HepG2 (cell line): ENCODE data around the gene ZNF653. TPM values are rescaled to one million over a fixed set of nuclear protein-coding genes. Genes with fewer than 3 reads are reported as not detected.
A peak's percentile ranks its signal among the peaks of the same experiment; 100 is the strongest.

Experiments
- ATAC-seq: fragments of 200-7000 bp; cut with Tn5 transposase; 3 replicates; pipeline ENCODE4 v1.9.1; 2020; ENCODE audit warnings: mild to moderate bottlenecking, moderate library complexity
- BruUV-seq: library from RNA; stranded (reverse); fragments of 400-500 nt; replicated peaks from 2 replicates; lab custom pipeline; 2021; lab: Mats Ljungman, UMichigan
- CTCF ChIA-PET: fragments of 300-600 bp; formaldehyde crosslinking; extraction: SDS; loops from one replicate; lab custom pipeline; 2021; ENCODE audit warnings: low total read pairs, inconsistent platforms, low intra/inter-chr PET ratio; lab: Yijun Ruan, JAX
- POLR2A ChIA-PET: fragments of 350-600 bp; sonication (Branson Sonifier 250); formaldehyde crosslinking; loops from one replicate; lab custom pipeline; 2020; ENCODE audit warnings: antibody characterized with exemption, inconsistent platforms; lab: Yijun Ruan, JAX
- DNase-seq: peaks from one replicate; pipeline ENCODE4 v3.0.0-alpha.2; 2015; ENCODE audit warnings: low spot score
- FAIRE-seq: peaks from 3 replicates; lab custom pipeline; 2011; peaks lifted over from hg19 to GRCh38; lab: Jason Lieb, UNC
- H2AFZ ChIP-seq: one replicate; pipeline ENCODE4 v1.6.1; 2011; ENCODE audit warnings: low read length, inconsistent platforms
- H3K27ac ChIP-seq: fragments of 300-600 bp; 3 replicates; pipeline ENCODE4 v1.8.0; 2011; ENCODE audit warnings: mixed run types, mild to moderate bottlenecking, mixed read lengths, low read length, inconsistent platforms; ENCODE audit not compliant: insufficient read depth; ENCODE audit errors: extremely low read length
- H3K27me3 ChIP-seq, 2 experiments: fragments of 200-600 bp in 1 of 2; 2 replicates in 1 of 2; 3 replicates in 1 of 2; pipeline versions ENCODE4 v1.6.0 to v1.8.0; 2011; ENCODE audit warnings: low read length in 2 of 2, mild to moderate bottlenecking in 2 of 2, moderate library complexity in 2 of 2, inconsistent platforms in 1 of 2; ENCODE audit not compliant: insufficient read depth in 2 of 2, control insufficient read depth in 1 of 2
- H3K36me3 ChIP-seq, 2 experiments: fragments of 200-600 bp in 1 of 2; replicated peaks in 1 of 2; 2 replicates in 1 of 2; 3 replicates in 1 of 2; pipeline versions ENCODE4 v1.5.1 to v1.8.0; 2011; ENCODE audit warnings: low read length in 2 of 2, inconsistent platforms in 1 of 2; ENCODE audit not compliant: insufficient read depth in 2 of 2, control insufficient read depth in 1 of 2
- H3K4me1 ChIP-seq: 2 replicates; pipeline ENCODE4 v1.5.1; 2012; ENCODE audit warnings: low read length, inconsistent platforms; ENCODE audit not compliant: insufficient read depth
- H3K4me2 ChIP-seq: 2 replicates; pipeline ENCODE4 v1.6.0; 2011; ENCODE audit warnings: low read depth, low read length, inconsistent platforms
- H3K4me3 ChIP-seq, 3 experiments: fragments of 200-600 bp in 1 of 3; sonication (generic), shearing (Covaris generic) in 1 of 3; replicated peaks in 1 of 3; 2 replicates each; pipeline ENCODE4 v1.5.1; 2011 to 2016; ENCODE audit warnings: low read length in 3 of 3, inconsistent platforms in 2 of 3, low read depth in 2 of 3, mild to moderate bottlenecking in 2 of 3, control low read depth in 1 of 3, mixed read lengths in 1 of 3; ENCODE audit not compliant: insufficient read depth in 1 of 3
- H3K79me2 ChIP-seq: one replicate; pipeline ENCODE4 v1.6.1; 2011; ENCODE audit warnings: low read length, inconsistent platforms; ENCODE audit not compliant: insufficient read depth
- H3K9ac ChIP-seq: 2 replicates; pipeline ENCODE4 v1.6.0; 2011; ENCODE audit warnings: mild to moderate bottlenecking, low read depth, low read length, inconsistent platforms; ENCODE audit not compliant: insufficient read depth
- H3K9me3 ChIP-seq: 2 replicates; pipeline ENCODE4 v1.5.1; 2012; ENCODE audit warnings: mild to moderate bottlenecking, low read length
- H4K20me1 ChIP-seq: 2 replicates; pipeline ENCODE4 v1.6.0; 2011; ENCODE audit warnings: inconsistent platforms, mild to moderate bottlenecking, low read length, moderate library complexity; ENCODE audit not compliant: insufficient read depth
- BCL6 ChIP-seq: IDR thresholded peaks from 2 replicates; pipeline ENCODE4 v1.6.1; 2016; ENCODE audit warnings: missing genetic modification reagents, missing compliant biosample characterization
- CTCF ChIP-seq: sonication (generic); formaldehyde crosslinking; IDR thresholded peaks from 2 replicates; pipeline ENCODE4 v1.5.0; 2020; ENCODE audit warnings: mild to moderate bottlenecking, missing genetic modification reagents, moderate library complexity
- DRAP1 ChIP-seq: IDR thresholded peaks from 2 replicates; pipeline ENCODE4 v1.6.1; 2016; ENCODE audit warnings: missing genetic modification reagents, missing compliant biosample characterization
- HNRNPH1 ChIP-seq: fragments of 200-400 bp; formaldehyde crosslinking; optimal IDR thresholded peaks from 2 replicates; pipeline ENCODE3; 2017; ENCODE audit warnings: mild to moderate bottlenecking, low read depth, low read length
- IKZF4 ChIP-seq: sonication (generic); formaldehyde crosslinking; IDR thresholded peaks from 2 replicates; pipeline ENCODE4 v1.5.1; 2020; ENCODE audit warnings: borderline replicate concordance, mild to moderate bottlenecking, low read depth, missing genetic modification reagents; ENCODE audit errors: not compliant biosample characterization
- KDM1A ChIP-seq: IDR thresholded peaks from 2 replicates; pipeline ENCODE4 v1.6.1; 2016; ENCODE audit warnings: missing compliant biosample characterization
- SRSF4 ChIP-seq: fragments of 200-400 bp; formaldehyde crosslinking; IDR thresholded peaks from one replicate; pipeline ENCODE4 v1.6.1; 2018; ENCODE audit warnings: mild to moderate bottlenecking, low read depth, low read length, moderate library complexity; ENCODE audit not compliant: poor library complexity, severe bottlenecking
- ZFX ChIP-seq: sonication (generic); formaldehyde crosslinking; IDR thresholded peaks from 2 replicates; pipeline ENCODE4 v1.4.0; 2020; ENCODE audit warnings: mild to moderate bottlenecking, low read depth, missing genetic modification reagents, moderate library complexity
- ZKSCAN1 ChIP-seq: fragments of 150-350 bp; IDR thresholded peaks from 2 replicates; pipeline ENCODE4 v1.6.1; 2014; ENCODE audit warnings: low read length
- ZMYM3 ChIP-seq: sonication (generic); formaldehyde crosslinking; IDR thresholded peaks from 2 replicates; pipeline ENCODE4 v1.5.1; 2020; ENCODE audit warnings: mild to moderate bottlenecking, missing genetic modification reagents
- ZNF121 ChIP-seq: sonication (generic); formaldehyde crosslinking; IDR thresholded peaks from 2 replicates; pipeline ENCODE4 v1.5.0; 2020; ENCODE audit warnings: mild to moderate bottlenecking, missing genetic modification reagents
- ZNF281 ChIP-seq: sonication (generic); formaldehyde crosslinking; IDR thresholded peaks from 2 replicates; pipeline ENCODE4 v1.4.0; 2020; ENCODE audit warnings: missing genetic modification reagents, borderline replicate concordance
- ZNF331 ChIP-seq: sonication (generic); formaldehyde crosslinking; IDR thresholded peaks from 2 replicates; pipeline ENCODE4 v1.4.0; 2020; ENCODE audit warnings: missing genetic modification reagents
- ZNF616 ChIP-seq: sonication (generic); formaldehyde crosslinking; IDR thresholded peaks from 2 replicates; pipeline ENCODE4 v1.5.0; 2020; ENCODE audit warnings: low read depth, mild to moderate bottlenecking, missing genetic modification reagents
- ZNF792 ChIP-seq: IDR thresholded peaks from 2 replicates; pipeline ENCODE4 v1.6.1; 2016
- WGBS: methylation state at CpG from one replicate; pipeline ENCODE4 v1.1.6; 2017; ENCODE audit warnings: low lambda C conversion rate; 5-methylcytosine and 5-hydroxymethylcytosine counted together
- in situ Hi-C: cut with HindIII; loops from 2 replicates; pipeline ENCODE4 v1.10.0; 2017; ENCODE audit warnings: low pct_unique_long_range_greater_than_20kb; ENCODE audit not compliant: extremely low pct_ligation_motif_present
- intact Hi-C: fragments of 100-400 bp; cut with micrococcal nuclease; formaldehyde crosslinking; loops from one replicate; pipeline ENCODE4 v1.10.0; 2022; ENCODE audit not compliant: unreplicated experiment
- polyA plus RNA-seq, 8 experiments: library from polyadenylated mRNA; depleted of rRNA in 3 of 8; stranded (reverse) in 7 of 8; unstranded in 1 of 8; fragments of >200 nt; fragmentation: Illumina TruSeq in 4 of 8; extraction: Trizol in 4 of 8; gene quantifications; 2 replicates each; pipeline versions ENCODE4 v1.2.1 to v1.2.3, GENCODE V29; 2011 to 2016; ENCODE audit warnings: low read depth in 4 of 8, missing spikeins in 1 of 8, mixed read lengths in 1 of 8; ENCODE audit not compliant: insufficient read depth in 1 of 8
- total RNA-seq, 5 experiments: library from RNA; depleted of rRNA; stranded (reverse); fragments of >200 nt; fragmentation: Illumina TruSeq; extraction: Trizol; gene quantifications; 2 replicates each; pipeline ENCODE4 v1.2.3, GENCODE V29; 2016; ENCODE audit warnings: low read depth in 1 of 5

Gene ZNF653
- total and polyA plus RNA-seq, 2 of the 13 experiments (the other 11 are each of a cell fraction or from before 2014, with no cell fraction given): 4.7 to 7.1 TPM

GRCh38 chr19:11461453-11461852, 44.2 kb downstream of the ZNF653 start:
- H3K4me2 ChIP-seq: no peak overlapping the region
- H3K4me1 ChIP-seq: no peaks in the 10 kb centered on the region
- in situ Hi-C loops (no loop called here), intact Hi-C loops (no loop called here)
- H3K27ac ChIP-seq: no peak overlapping the region
- WGBS: 3% methylated on average over 2 of the region's 2 CpGs
- no peak overlapping the region for H3K9ac ChIP-seq
- TF ChIP-seq HNRNPH1 (no peak), ZNF121 (peak; percentile 58; the same call in 1 of the 2 replicates)
- H3K79me2 ChIP-seq: no peaks in the 10 kb centered on the region
- H2AFZ ChIP-seq: no peak overlapping the region
- ATAC-seq: no peak
- H4K20me1 ChIP-seq: no peaks in the 10 kb centered on the region
- no peaks in the 10 kb centered on the region for H3K36me3 ChIP-seq
- CTCF ChIA-PET: no interaction called here
- H3K27me3 ChIP-seq: peaks cover 1 to 10% of the 10 kb centered on the region in 2 experiments; a peak in 1 of 5 replicates
- no peaks in the 10 kb centered on the region for H3K9me3 ChIP-seq
- no peak overlapping the region for H3K4me3 ChIP-seq
- no peak for FAIRE-seq
- BruUV-seq: no TSS peak
- POLR2A ChIA-PET: no interaction called here
- DNase-seq: no peak

GRCh38 chr19:11460207-11460606, 45.4 kb downstream of the ZNF653 start:
- 6% methylated on average over 4 of the region's 4 CpGs for WGBS
- no TSS peak for BruUV-seq
- CTCF ChIA-PET: no interaction called here
- TF ChIP-seq SRSF4 (no peak), ZNF281 (CRISPR knock-in tag) (peak; percentile 34; the same call in 1 of the 2 replicates), ZNF792 (CRISPR knock-in tag) (no peak), ZFX (CRISPR knock-in tag) (no peak), ZMYM3 (CRISPR knock-in tag) (peak; percentile 88), BCL6 (CRISPR knock-in tag) (no peak), KDM1A (0 out of 2 replicates have a peak, but pooled peaks have one; percentile 27), CTCF (CRISPR knock-in tag) (peak; percentile 42), DRAP1 (CRISPR knock-in tag) (no peak), IKZF4 (CRISPR knock-in tag) (no peak), ZNF331 (CRISPR knock-in tag) (no peak), ZKSCAN1 (no peak), ZNF616 (CRISPR knock-in tag) (no peak)

More at GRCh38 chr19:11460207-11460606, 45.4 kb downstream of the ZNF653 start:
- intact Hi-C loops (no loop called here), in situ Hi-C loops (no loop called here)
- Histone ChIP-seq H2AFZ (no peak overlapping the region), H3K79me2 (no peaks in the 10 kb centered on the region), H3K9ac (no peak overlapping the region), H3K4me3 (no peak overlapping the region), H3K27me3 (peaks cover 1 to 10% of the 10 kb centered on the region in 2 experiments; a peak in 1 of 5 replicates), H3K4me1 (no peaks in the 10 kb centered on the region), H3K9me3 (no peaks in the 10 kb centered on the region), H3K36me3 (no peaks in the 10 kb centered on the region), H4K20me1 (no peaks in the 10 kb centered on the region), H3K27ac (no peak overlapping the region), H3K4me2 (no peak overlapping the region)
- ATAC-seq (no peak), FAIRE-seq (no peak), DNase-seq (no peak)
- POLR2A ChIA-PET: no interaction called here
